Glutamatergic neuron (in vitro differentiated cells): Measurements from ENCODE around the gene SCYL2. TPM values are rescaled to one million over a fixed set of nuclear protein-coding genes. Genes with fewer than 3 reads are reported as not detected.

Experiments
- DNase-seq: peaks from one replicate; pipeline ENCODE4 v3.0.0; 2022
- H3K27ac Mint-ChIP-seq: one replicate; pipeline ENCODE4 v1.8.0; 2020; ENCODE audit warnings: mild to moderate bottlenecking, mixed read lengths, inconsistent platforms; ENCODE audit not compliant: unreplicated experiment
- H3K27me3 Mint-ChIP-seq: one replicate; pipeline ENCODE4 v1.8.0; 2020; ENCODE audit warnings: mild to moderate bottlenecking, moderate library complexity, mixed read lengths, inconsistent platforms; ENCODE audit not compliant: unreplicated experiment
- H3K36me3 Mint-ChIP-seq: one replicate; pipeline ENCODE4 v1.8.0; 2020; ENCODE audit warnings: mild to moderate bottlenecking, mixed read lengths, inconsistent platforms; ENCODE audit not compliant: unreplicated experiment
- H3K4me1 Mint-ChIP-seq: one replicate; pipeline ENCODE4 v1.8.0; 2020; ENCODE audit warnings: mild to moderate bottlenecking, low read depth, mixed read lengths, inconsistent platforms; ENCODE audit not compliant: unreplicated experiment
- H3K4me3 Mint-ChIP-seq: one replicate; pipeline ENCODE4 v1.8.0; 2020; ENCODE audit warnings: mild to moderate bottlenecking, mixed read lengths, inconsistent platforms; ENCODE audit not compliant: unreplicated experiment
- H3K9me3 Mint-ChIP-seq: one replicate; pipeline ENCODE4 v1.8.0; 2020; ENCODE audit warnings: mild to moderate bottlenecking, moderate library complexity, mixed read lengths, inconsistent platforms; ENCODE audit not compliant: unreplicated experiment
- total RNA-seq: library from RNA; stranded (reverse); fragmentation: NEBNext Ultra II Directional; extraction: Animal tissue kit (Norgen Biotek cat#: 25700); gene quantifications from one replicate; pipeline ENCODE4 v1.2.1, GENCODE V29; 2021; ENCODE audit not compliant: unreplicated experiment
- TF ChIP-seq, protein P1 (sequence below): fragments of 200-600 bp; sonication (generic); IDR thresholded peaks from one replicate; pipeline ENCODE4 v1.5.0; 2021; ENCODE audit not compliant: partially characterized antibody, unreplicated experiment

SCYL2 gene
- total RNA-seq, 1 donor from 2014 or later = 106 TPM

DNA sequence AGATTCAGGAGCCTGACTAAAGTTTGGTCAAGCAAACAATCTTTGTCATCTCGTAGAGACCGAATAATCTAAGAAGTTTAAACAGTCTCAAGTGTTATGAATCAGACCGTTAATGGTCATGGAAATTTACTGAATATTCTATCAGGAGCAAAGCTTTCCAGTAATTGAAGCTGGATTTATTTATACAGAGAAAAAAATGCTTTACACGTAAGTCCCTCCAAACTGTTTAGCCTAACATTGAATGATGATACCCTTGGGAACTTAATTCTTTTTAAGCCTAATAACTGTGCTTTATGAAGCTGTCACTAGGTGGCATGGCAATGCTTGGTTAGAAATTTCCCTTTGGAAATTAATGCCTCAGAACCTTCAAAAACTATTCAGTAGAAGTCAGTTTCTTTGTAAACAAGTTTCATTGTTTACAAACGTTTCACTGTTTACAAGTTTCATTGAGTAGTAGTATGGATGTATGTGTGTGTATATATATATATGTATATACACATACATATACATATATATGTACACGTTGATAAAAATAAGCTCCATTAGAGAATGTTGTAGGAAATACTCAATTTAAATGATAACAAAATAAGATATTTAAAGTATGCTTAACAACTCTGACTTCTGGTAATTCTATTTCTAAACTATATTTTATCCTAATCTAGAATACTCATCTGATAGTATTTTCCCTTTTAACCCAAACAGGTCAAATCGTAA lies 32.2 kb upstream of the SCYL2 start:
- Mint-ChIP-seq H3K27me3 (no peaks in the 10 kb centered on the region), H3K36me3 (no peaks in the 10 kb centered on the region), H3K9me3 (no peaks in the 10 kb centered on the region), H3K4me1 (peaks cover 5% of the 10 kb centered on the region), H3K4me3 (no peak overlapping the region), H3K27ac (no peak overlapping the region)
- TF ChIP-seq, protein P1, sequence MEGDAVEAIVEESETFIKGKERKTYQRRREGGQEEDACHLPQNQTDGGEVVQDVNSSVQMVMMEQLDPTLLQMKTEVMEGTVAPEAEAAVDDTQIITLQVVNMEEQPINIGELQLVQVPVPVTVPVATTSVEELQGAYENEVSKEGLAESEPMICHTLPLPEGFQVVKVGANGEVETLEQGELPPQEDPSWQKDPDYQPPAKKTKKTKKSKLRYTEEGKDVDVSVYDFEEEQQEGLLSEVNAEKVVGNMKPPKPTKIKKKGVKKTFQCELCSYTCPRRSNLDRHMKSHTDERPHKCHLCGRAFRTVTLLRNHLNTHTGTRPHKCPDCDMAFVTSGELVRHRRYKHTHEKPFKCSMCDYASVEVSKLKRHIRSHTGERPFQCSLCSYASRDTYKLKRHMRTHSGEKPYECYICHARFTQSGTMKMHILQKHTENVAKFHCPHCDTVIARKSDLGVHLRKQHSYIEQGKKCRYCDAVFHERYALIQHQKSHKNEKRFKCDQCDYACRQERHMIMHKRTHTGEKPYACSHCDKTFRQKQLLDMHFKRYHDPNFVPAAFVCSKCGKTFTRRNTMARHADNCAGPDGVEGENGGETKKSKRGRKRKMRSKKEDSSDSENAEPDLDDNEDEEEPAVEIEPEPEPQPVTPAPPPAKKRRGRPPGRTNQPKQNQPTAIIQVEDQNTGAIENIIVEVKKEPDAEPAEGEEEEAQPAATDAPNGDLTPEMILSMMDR = peak; percentile 63
- DNase-seq = no peak

DNA sequence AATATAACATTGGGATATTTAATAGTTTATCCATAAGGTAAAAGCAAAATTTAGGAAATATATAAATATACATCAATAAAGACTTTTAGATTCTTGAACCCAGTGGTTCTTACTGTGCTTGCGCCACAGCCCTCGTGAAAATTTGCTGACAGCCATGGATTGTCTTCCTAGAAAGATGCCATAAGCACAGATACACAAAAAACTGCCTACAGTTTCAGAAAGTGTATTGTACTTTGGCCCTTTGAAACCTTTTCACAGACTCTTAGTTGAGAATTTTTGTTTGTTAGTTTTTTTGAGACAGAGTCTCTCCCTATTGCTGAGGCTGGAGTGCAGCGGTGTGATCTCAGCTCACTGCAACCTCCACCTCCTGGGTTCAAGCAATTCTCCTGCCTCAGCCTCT lies 28.2 kb upstream of the SCYL2 start:
- Mint-ChIP-seq H3K27ac (no peak overlapping the region), H3K4me3 (no peak overlapping the region), H3K36me3 (no peaks in the 10 kb centered on the region), H3K27me3 (no peaks in the 10 kb centered on the region), H3K4me1 (peaks cover 5% of the 10 kb centered on the region), H3K9me3 (no peaks in the 10 kb centered on the region)
- TF ChIP-seq, protein P1 = no peak
- no peak for DNase-seq

DNA sequence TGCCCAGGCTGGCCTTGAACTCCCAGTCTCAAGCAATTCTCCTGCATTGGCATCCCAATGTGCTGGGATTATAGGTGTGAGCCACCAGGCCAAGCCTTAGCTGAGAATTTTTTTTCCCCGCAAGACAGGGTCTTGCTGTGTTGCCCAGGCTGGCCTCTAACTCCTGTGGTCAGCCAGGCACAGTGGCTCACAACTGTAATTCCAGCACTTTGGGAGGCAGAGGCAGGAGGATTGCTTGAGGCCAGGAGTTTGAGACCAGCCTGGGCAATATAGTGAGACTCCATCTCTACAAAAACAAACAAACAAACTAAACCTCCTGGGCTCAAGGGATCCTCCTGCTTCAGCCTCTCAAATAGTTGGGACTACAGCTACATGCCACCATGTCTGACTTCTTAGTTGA lies 27.4 kb upstream of the SCYL2 start:
- Mint-ChIP-seq H3K4me3 (no peak overlapping the region), H3K36me3 (no peaks in the 10 kb centered on the region), H3K27me3 (no peaks in the 10 kb centered on the region), H3K4me1 (no peaks in the 10 kb centered on the region), H3K9me3 (no peaks in the 10 kb centered on the region), H3K27ac (no peak overlapping the region)
- DNase-seq = no peak
- TF ChIP-seq, protein P1 = no peak

DNA sequence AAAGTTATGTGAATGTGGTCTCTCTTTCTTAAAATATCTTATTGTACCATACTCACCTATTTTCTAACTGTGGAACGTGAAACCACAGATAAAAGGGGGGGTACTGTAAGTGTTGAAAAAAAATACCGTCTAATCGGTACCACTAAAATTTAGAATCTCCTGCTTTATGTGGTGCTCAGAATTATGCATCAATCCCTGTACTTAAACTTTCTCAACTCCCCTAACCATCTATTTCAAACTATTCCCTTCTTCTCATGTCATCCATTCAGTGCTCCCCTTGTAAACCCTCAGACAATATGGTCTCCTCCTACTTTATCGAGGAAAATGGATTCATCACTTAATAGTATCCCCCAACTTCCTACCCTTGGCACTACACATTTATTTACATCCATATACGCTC lies 23.8 kb upstream of the SCYL2 start:
- DNase-seq = no peak
- TF ChIP-seq, protein P1 = no peak
- no peaks in the 10 kb centered on the region for H3K9me3 Mint-ChIP-seq
- H3K27me3 Mint-ChIP-seq = no peaks in the 10 kb centered on the region
- no peaks in the 10 kb centered on the region for H3K4me1 Mint-ChIP-seq
- no peak overlapping the region for H3K4me3 Mint-ChIP-seq
- no peak overlapping the region for H3K27ac Mint-ChIP-seq
- no peaks in the 10 kb centered on the region for H3K36me3 Mint-ChIP-seq

DNA sequence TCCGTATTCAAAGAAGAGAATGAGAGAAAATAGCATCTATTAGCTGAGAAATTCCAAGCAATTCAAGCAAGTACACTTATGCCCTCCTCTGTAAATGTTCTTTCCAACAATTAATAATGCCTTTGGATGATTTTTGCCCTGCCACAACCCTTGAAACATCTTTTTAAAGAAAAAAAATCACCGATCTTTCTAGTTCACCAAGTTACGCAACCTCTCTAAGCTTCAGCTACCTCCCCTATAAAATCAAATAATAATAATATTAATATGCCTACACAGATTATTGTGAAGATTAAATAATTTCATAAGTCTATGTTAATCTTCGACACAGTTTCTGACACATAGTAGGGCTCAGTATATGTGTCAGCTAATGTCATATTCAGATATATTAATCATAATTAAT lies 19.2 kb upstream of the SCYL2 start:
- H3K9me3 Mint-ChIP-seq = no peaks in the 10 kb centered on the region
- H3K4me3 Mint-ChIP-seq = no peak overlapping the region
- no peaks in the 10 kb centered on the region for H3K27me3 Mint-ChIP-seq
- DNase-seq = no peak
- TF ChIP-seq, protein P1 = no peak
- H3K4me1 Mint-ChIP-seq = no peaks in the 10 kb centered on the region
- no peaks in the 10 kb centered on the region for H3K36me3 Mint-ChIP-seq
- no peak overlapping the region for H3K27ac Mint-ChIP-seq
